GM21737 (cell line): Measurements from ENCODE around the gene ODAD4.

Source experiments
- ATAC-seq: cut with Tn5 transposase; IDR thresholded peaks from one replicate; pipeline ENCODE4 v1.9.1; 2021; ENCODE audit warnings: mild to moderate bottlenecking, moderate library complexity; ENCODE audit not compliant: unreplicated experiment

The ODAD4 gene, protein sequence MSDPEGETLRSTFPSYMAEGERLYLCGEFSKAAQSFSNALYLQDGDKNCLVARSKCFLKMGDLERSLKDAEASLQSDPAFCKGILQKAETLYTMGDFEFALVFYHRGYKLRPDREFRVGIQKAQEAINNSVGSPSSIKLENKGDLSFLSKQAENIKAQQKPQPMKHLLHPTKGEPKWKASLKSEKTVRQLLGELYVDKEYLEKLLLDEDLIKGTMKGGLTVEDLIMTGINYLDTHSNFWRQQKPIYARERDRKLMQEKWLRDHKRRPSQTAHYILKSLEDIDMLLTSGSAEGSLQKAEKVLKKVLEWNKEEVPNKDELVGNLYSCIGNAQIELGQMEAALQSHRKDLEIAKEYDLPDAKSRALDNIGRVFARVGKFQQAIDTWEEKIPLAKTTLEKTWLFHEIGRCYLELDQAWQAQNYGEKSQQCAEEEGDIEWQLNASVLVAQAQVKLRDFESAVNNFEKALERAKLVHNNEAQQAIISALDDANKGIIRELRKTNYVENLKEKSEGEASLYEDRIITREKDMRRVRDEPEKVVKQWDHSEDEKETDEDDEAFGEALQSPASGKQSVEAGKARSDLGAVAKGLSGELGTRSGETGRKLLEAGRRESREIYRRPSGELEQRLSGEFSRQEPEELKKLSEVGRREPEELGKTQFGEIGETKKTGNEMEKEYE

DNA sequence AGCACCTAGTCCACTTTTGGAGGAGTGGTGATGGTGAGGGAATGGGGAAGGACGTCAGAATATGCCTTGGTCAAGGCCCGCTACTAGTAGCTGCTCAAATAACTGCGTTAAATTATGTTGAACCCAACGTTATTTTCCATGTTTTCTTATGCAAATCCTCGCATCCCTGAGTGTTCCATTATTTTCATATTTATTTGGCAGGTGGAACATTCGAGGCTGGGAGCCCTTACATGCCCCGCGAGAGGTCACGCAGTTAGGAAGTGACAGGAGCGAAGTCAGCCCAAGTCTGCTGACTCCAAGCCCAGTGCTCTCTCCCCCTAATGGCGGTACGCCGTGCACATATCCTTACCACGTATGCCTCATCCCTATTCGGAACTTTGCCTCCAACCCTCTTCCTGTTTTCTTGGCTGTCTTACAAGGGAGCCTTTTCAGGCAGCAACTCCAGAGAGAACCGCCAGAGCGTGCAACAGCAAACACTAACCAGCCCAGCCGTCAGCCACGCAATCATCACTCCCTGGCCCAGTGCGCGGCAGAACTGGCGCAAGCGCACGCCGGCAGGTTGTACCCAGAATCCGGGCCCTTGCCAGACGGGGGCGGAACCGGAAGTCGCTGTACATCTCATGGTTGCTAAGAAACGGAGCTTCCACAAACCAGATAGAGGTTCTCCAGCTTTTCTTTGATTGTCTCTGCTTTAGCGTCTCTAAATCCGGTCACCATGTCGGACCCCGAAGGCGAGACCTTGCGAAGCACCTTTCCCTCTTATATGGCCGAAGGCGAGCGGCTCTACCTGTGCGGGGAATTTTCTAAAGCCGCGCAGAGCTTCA, at the start of gene ODAD4:
ODAD4 (plus strand) TSS at position 609 of the 824 bp plus-strand sequence; CDS start at position 716, 107 bp downstream.
- ATAC-seq: peak; percentile 92

DNA sequence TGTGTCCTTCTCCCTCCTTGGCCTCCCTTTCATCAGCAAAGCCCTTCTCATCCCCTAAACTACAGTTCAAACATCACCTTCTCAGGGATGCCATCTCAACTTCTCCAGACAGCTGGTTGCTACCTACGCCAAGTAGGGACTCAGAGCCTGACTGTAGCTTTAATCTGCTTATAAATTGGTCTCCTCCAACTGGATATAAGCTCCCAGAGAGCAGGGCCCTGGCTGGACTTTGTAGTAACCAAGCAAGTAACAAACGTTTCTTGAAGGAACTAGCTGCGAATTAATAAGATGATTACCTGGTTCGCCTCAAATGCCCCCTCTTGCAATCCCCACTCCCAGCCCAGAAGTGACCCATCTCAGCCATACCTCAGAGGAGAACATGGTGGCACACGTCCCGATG, 47.7 kb upstream of the ODAD4 start:
- no peak for ATAC-seq

DNA sequence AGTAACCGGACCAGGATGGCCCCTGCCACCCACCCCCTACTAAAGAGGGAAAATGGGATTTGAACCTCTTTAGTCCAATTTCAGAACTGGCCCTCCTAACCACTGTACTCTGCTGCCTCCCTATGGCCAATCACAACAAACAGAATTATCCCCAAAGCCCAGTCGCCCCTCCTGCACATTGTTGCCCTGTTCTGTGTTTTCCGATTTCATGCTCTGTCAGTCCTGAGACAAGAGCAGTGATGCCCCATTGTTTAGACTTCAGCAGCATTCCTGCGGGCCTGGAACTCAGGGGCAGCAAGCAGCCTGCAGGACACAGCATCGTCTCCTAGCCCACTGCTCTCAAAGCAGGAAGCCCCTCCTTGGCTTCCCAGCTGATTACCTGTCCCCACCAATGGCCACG, 44.7 kb upstream of the ODAD4 start:
- no peak for ATAC-seq

DNA sequence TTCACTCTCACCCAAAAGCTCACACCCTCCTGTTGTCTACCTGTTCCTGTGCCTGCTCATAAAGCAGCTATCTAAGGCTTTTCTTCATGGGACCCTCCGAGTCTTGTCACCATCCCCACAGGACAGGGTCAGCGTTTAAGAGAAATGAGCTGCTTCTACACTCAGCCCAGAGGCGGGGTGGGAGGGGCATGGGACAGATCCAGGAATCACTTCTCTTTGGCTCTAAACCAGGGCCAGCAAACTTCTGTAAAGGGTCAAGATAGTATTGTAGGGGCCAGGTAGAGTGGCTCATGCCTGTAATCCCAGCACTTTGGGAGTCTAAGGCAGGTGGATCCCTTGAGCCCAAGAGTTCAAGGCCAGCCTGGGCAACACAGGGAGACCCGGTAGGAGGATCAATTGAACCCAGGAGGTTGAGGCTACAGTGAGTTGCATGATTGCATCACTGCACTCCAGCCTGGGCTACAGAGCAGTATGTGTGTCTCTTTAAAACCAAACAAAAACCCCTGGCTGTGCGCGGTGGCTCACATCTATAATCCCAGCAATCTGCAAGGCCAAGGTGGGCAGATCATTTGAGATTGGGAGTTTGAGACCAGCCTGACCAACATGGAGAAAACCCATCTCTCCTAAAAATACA, 42.0 kb upstream of the ODAD4 start:
- ATAC-seq: no peak

DNA sequence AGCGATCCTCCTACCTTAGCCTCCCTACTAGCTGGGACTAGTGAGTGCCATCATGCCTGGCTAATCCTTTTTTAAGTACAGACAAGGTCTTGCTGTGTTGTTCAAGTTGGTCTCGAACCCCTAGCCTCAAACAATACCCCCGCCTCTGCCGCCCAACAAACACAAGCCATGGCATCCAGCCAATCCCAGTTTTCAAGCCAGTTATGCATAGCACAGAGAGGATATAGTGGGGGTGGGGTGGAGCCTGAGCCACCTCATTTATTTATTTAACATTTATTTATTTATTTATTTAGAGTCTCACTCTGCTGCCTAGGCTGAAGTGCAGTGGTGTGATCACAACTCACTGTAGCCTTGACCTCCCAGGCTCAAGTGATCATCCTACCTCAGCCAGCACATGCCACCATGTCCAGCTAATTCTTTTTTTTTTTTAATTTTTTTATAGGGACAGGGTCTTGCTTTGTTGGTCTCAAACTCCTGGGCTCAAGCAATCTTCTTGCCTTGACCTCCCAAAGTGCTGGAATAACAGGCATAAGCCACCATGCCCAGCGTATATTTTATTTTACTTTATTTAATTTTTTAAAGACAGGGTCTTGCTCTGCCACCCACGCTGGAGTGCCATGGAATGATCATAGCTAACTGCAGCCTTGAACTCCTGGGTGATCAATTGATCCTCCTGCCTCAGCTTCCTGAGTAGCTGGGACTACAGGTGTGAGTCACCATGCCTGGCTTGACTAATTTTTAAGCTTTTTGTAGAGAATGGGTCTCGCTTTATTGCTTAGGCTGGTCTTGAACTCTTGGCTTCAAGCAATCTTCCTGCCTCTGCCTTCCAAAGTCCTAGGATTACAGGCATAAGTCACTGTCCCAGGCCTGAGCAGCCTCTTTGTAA, 39.0 kb upstream of the ODAD4 start:
- ATAC-seq: no peak

DNA sequence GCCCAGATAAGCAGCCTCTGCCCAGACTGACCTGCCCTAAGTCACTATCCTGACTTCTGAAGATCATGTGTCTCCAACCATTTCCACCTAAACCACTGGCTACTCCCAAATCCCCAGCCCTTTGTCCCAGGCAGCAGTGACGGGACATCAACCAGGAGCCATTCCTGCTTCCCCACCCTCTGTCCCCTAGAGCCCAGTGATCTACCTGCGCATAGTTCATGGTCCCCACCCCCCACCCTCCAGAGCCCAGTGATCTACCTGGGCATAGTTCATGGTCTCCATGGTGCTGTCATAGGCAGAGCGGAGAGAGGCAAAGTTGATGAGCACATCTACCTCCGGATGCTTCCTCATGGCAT, 38.4 kb upstream of the ODAD4 start:
- ATAC-seq: no peak

DNA sequence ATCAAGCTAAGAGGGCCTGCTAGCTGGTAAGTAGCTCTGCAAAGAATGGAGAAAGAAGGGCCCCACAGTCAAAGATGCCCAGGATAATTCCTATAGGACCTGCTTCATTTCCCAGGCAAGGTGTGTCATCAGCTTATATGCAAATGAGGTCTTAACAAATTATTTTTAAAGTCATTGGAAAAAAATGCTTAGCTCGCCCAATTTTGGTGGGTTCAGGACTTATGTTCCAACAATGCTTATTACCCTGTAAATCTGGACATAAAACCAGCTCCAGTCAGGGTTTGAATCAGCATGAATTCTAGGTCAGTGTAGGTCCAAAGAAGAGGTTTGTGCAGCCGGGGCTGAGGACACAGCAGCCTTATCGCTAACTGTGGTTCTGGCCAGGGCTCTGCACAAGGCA, 37.0 kb upstream of the ODAD4 start:
- ATAC-seq: no peak

DNA sequence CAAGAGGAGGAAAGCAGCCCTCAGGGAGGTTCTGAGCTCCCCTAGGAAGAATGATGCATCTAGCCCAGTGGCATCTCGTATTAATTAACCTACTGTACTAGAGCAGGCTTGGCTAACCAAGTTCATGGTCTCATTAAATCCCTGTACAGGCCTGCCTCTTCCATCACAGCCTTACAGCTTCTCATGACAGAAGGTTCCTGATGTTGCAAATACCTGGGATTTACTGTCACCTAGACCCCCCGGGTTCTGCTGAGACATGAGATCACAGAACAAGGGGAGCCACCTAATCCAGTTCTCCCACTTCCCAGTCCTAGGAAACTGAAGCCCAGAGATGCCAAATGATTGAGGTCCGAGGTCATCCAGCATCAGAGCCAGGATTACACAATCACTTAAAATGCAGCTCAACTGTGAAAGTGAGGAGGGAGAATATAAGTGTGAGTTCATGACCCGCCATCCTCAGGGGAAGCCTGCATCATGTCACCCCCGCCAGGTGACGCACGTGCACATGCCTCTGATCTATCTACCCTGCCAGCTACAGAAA, 35.6 kb upstream of the ODAD4 start:
- no peak for ATAC-seq

DNA sequence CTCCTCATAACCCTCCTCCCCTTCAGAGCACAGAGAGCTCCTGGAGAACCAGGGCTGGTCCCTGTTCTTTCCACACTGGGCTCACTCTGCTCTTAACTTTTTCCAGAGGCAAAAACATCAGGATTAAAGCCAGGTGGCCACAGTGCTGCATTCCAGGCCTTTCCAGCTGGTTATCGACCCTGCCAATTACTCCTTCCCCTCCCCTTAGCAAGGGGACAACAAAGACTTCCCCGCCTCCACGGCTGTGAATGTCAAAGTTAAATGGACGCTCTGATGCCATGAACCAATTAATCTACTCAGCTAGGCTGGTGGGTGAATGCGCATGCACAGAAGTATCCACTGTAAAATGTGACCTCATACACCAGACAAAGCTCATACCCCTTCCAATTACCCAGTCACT, 34.8 kb upstream of the ODAD4 start:
- ATAC-seq: no peak

DNA sequence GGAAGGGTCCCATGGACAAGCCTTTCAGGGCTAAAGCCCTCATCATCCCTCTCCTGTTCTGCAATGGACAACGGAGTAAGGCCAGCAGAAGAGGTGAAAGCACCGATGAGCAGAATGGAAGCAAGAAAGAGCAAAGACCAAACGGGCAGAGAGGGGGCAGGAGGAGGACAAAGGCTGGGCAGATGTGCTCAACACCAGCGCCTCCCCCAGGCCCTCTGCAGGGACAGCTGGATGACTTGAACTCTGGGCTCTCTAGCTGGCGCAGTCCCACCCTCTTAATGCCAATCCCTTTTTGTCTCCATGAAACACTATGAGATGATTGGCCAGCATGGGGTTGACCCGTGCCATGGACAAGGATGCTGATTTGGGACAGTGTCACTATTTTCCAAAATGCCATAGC, 33.7 kb upstream of the ODAD4 start:
- ATAC-seq: no peak

DNA sequence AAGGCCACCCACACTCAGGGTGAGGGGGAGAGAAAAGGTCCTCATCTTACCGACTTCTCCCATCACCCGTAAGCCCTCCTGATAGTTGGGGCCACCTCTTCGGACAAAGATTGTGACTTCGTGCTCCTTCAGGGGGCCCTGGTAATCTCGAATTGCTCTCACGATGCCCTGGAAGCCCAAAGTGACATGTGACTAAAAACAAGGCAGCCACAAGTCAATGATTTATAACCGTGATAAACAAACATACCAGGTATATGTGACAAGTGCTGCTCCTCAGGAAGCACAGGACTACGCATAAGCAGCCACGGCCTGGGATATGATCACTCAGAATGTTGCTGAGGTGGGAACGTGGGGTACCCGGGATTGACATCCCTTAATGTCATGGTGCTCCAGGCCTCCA, 28.8 kb upstream of the ODAD4 start:
- no peak for ATAC-seq

DNA sequence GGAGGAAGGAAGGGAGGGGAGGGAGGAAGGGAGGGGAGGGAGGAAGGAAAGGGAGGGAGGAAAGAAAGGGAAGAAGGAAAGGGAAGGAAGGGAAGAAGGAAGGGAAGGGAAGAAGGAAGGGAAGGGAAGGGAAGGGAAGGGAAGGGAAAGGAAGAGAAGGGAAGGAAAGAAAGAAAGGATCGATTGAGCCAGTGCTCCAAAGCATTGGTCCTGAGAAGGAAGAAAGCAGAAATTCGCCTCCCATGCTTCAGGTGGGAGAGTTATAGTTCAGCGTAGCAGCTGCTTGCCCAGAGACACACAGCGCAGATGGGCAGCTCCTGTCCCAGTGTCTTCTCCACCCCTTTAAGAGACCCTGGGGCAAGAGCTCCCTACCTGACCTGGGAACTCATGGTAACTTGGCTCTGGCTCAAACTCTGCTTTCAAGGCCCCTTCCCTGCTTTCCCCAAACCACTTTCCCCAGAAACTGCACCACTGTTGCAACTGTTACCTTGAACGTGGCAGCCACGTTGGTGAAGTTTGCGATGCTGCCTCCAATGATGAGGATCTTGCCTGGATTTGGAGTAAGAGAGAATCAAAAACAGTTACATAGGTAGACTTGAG, 26.1 kb upstream of the ODAD4 start:
- ATAC-seq: no peak

DNA sequence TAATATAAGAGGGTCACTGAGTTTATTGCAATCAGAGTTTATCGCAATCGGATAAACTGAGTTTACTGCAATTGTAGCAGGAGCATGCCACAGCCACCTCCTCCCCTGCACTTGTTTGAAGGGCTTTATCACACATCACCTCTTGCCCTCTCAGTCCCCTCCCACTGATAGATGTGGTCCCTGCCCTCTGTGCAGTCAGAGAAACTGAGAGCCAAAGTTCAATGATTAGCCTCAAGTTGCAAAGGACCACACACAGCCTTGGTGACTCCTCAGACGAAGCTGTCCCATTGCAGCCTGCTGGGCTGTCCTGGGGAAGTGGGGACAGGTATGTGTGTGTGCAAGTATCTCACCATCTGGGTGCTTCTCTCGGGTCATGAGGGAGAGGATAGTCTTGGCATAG, 25.2 kb upstream of the ODAD4 start:
- no peak for ATAC-seq

DNA sequence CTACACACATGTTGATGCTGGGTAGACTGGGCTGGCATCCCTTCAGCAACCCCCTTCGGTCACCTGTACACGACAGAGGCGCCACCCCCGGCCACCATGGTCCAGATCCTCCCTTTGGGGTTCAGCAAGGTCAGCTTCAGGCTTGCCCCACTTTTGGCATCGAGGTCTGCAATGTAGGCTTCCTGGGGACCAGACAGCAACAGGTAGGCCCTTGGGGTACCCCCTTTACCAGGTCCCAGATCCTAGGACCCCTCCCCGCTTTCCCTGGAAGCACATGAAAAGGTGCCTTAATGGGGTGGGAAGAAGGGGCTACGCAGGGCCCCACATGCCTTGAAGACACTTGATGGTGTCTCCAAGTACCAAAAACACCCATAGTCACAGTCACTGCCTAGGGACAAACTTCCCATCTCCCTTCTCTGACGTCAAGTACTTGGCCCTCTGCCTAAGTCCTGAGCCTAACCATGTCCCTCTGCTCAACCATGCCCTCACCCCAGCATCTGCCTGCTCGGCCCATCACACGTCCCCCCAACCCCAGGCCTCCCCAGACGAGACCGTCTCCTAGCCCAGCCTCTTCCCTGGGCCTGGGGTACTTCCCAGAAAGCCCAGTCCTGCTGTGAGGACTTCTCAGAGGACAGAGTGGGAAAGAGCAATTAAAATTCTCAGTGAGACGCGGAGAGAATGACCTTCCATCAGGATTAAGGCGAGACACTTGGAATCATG, 23.8 kb upstream of the ODAD4 start:
- no peak for ATAC-seq

DNA sequence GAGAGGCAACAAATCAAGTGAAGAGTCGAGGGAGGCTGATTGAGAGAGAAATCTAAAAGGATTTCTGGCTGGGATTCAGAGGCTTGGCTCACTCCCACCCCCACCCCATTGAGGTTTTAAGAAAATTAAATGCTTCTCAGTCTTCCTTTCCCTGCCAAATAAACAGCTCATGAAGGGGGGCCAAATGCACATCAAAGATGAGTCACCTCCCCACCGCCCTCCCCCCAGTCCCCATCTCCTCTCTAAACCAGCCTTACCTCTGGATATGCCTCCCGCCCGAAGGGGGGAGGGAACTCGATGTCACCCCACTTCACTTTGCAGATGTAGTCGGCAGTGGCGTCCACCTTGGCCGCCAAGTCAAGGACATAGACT, 23.2 kb upstream of the ODAD4 start:
- no peak for ATAC-seq

DNA sequence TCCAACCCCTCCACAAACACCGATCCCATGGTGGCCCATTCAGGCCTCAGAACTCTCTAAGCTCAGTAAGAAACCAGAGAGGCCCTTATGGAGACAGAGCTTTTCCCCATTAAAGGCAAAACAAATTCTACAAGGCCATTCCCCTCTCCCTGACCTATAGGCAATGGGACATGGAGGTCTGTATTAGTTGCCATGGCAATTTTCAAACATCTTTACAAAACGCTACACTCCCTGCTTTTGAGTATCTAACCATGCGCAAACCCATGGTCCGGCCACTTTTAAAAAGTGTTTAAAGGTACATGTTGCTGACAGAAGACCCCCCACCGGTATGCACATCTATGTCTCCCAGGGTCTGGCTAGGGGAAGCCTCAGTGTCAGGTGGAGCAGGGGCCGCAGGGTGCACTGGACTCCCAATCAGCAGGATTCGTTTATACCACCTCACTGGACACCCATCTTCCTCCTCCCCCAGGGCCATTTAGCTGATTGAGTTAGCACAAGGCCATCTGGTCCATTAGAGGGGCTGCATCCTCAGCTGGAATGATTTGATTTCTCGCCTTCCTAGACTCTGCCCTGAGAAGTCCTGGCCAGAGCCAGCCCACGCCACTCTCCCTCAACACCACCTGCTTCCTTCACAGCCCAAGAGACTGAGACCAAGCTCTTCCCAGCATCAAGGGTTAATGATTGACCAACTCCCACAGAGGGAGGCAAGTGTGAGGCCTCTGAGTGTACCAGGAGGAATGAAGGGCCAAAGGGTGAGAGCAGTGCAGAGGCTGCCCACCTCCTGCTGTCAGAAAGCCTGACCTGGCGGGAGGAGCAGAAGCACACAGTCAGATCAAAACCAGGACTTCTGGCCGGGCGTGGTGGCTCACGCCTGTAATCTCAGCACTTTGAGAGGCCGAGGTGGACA, 22.5 kb upstream of the ODAD4 start:
- no peak for ATAC-seq

DNA sequence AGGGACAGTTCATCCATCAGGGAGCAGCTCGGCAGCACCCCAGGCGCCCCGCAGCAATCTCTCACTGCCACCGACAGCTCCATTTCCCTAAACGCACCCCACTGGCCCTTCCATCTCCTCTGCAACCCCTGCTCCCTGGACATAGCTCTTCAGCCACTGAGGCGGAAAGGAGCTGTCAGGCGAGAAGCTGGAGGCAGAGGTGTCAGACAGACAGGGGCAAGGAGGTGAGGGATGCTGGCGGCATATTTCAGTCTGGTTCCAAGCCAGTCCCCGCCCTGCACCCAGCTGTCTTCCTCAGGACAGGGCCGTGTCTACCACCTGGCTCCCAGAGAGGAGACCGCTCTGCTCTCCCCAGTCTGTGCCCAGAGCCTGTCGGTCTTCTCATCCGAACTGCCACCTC, 21.3 kb upstream of the ODAD4 start:
- ATAC-seq: no peak
